GM21526 (cell line): ENCODE data around the gene ZNF527.
A peak's percentile ranks its signal among the peaks of the same experiment; 100 is the strongest.
"Not testable (repeated sequence)": the region's sequence is repeated elsewhere in the genome, so short reads cannot be mapped to it uniquely, and the experiment has no call there.

Experiments used
- ATAC-seq: cut with Tn5 transposase; IDR thresholded peaks from one replicate; pipeline ENCODE4 v1.9.1; 2021; ENCODE audit warnings: moderate library complexity; ENCODE audit not compliant: unreplicated experiment, low FRiP score

The ZNF527 gene

DNA sequence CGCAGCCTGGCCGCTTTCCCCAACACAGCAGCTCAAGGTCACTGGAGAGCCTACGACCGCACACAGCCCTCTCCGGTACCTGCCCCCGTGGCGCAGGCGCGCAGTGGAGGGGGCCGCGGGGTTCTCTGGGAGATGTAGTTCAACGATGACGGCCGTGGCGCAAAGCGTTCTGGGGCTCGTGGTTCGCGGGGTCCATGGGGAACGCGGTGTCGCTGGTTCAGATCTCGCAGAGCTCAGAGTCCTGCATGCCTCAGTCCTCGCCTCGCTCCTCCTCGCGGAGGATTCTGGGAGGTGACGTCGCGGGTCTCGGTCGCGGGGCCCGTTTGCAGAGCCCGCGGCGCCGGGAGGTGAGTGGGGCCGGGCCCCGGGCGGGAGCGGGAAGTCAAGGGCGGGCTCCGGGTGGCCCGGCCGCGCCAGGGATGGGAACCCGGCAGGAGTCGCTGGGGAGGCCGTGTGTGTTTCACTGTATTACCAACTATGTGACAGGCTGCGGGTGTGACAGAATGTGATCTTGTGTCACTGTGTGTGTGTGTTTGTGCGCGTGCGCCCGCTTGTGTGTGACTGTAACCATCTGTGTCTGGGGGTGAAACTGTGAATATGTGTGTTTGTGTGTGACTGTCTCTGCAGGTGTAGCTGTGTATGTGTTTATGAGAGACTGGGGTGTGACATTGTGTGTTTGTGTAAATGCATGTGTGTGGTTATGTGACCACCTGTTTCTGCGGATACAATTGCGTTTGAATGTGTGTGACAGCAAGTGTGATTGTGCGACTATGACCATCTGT is at the start of gene ZNF527:
Gene ZNF527, plus strand, starts transcription at position 220 of the 782 bp plus-strand sequence. CDS start 3,100 bp downstream, outside the sequence.
- ATAC-seq: peak; percentile 94

DNA sequence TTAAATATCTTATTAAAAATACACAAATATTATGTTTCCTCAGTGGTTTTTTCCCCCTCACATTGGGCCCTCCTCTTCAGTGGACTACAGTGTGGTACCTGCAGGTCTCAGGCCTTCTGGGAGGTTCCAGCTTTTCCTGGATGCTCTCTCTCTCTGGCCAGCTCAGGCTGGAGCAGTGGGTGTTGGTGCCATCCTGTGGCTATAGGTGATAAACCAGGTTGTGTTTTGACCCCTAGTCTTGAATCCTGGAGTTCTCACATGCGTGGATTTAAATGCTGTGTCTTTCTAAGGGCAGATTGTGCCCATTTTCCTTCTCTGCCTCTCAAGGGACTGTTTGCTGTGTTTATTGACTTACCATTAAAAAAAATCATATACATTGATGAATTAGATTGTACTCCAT is 41.2 kb upstream of the ZNF527 start:
- ATAC-seq: no peak

DNA sequence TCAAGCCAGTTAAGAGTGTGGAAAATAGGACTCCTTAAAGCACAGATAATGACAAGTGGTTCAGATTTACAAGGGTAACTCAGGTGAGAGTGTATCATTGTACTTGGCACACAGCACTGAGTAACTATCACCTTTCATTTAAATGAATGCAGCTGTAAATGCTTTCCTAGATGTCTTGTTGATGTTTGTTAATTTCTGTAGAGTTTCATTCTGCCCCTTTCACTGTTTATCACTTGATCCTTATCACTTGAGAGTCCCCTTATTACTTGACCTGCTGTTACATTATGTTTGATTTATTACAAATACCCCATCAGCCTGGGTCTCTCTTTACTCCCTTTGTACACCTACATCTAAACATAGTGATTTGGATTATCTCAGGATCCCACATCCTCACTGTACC is 38.1 kb upstream of the ZNF527 start:
- ATAC-seq: no peak

DNA sequence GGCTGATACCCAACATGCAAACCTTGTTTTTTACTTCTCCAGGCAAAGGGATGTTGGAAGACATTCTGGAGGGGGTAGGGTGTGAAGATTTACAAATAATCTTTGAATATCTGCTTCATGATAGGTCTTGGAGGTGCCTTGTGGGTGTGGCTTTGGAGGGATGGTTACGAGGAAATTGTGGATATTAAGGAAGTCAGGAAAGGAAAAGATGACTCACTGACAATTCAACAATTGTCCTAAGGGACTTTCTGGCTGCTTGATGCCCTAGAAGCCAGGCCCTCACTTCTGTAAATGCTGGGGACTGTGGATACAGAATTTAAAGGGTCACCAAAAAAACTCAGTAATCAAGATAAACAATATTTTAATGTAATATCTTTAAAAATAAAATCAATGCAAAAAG is 37.4 kb upstream of the ZNF527 start:
- no peak for ATAC-seq

DNA sequence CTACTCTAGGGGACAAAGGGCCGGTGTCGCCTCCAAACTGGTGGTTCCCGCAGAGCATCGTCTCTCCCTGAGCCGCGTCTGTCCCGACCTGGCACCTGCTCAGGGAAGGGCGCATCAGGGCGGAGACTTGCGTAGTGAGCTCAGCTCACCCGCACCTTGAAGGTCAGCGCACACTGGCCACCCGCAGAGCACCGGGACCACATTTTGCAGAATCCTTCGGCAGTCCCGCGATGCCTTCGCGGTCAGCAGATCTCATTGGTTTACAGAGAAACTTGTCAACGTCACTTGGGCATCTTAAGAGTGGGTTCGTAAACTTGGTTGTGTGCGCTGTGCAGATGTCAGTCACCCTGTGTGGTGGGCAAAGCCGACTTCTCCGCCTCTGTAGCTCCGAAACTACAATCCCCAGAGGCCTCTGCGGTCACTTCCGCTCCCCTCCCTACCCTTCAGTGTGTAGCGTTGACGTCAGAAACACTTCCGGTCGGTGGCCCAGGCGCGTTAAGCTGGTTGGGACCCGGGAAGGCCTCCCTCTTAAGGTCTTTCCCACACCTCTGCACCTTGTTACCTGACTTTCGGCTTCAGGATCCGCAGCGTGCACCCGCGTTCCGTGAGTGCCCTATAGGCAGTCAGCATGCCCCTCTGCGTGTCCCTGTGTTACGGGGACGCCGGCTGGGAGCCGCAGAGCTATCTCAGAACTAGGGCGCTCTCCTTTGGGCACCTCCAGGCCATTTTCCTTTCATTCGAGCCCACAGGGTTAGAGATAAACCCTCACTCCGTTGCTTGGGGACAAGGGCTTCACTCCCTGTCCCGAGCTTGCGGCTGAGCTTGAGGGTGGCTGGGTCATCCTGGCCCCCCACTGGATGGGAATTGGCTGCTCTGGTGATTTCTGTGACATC is 36.5 kb upstream of the ZNF527 start:
- peak; percentile 79 for ATAC-seq

DNA sequence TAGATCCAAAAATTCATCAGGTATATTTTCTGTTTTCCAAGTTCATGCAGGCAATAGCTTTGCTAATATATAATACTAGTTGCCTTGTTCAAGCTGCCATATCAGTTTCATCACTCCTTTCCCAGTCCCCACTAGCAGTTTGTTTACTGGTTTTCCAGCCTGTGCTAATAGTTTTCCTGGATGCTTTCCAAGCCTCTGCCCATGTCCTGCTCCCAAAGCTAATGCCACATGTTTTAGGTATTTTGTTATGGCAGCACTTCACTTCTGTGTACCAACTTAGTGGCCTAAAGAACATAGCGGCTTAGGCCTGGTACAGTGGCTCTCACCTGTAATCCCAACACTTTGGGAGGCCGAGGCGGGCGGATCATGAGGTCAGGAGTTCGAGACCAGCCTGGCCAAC is 28.1 kb upstream of the ZNF527 start:
- ATAC-seq: no peak

DNA sequence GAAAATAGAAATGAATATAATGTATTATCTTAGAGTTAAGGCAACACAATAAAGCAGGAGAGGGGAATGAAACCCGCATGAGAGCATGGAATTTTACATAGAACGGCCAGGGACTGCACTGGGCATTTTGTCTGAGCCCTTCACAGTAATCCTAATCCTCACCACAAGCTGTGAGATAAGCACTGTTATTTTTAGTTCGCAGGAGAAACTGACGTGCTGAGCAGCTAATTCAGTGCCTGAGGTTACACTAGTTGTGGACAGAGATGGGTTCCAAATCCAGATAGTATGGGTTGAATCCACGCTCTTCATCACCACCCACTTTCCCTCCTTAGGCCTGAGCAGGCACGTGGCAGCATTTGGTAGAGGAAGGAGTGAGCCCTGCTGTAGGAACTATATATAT is 24.8 kb upstream of the ZNF527 start:
- ATAC-seq: no peak

DNA sequence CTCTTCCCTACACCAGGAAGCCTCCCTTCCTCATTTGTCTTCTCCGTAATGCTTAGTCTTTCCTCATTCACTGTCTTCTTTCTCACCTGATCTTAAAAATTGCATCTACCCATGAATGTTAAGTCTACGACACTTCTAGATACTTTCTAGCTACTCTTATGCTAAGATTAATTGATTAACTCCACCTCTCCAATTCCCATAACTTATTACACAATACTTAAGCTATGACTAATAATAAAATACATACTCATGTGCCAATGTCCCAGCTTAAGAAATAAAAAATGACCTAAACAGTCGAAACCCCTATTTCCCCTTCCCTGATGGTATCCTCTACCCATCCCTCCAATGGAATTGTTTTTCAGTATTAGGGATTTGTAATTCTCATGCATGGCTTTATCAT is 22.8 kb upstream of the ZNF527 start:
- no peak for ATAC-seq

DNA sequence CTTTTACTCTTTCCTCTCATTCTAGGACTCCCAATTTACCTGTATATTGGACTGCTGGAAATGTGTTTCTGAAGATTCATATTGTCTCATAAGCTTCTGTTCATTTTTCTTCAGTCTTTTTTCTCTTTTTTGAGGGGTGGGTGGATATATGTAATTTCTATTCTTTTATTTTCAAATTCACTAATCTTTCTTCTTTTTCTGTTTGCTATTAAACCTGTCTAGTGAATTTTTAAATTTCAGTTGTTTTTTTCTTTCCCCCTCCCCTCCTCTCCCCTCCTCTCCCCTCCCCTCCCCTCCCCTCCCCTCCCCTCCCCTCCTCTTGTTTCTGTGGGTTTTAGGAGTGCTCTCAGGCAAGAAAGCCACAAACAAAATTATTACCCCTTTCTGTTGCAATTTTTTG is 16.9 kb upstream of the ZNF527 start:
- no peak for ATAC-seq

DNA sequence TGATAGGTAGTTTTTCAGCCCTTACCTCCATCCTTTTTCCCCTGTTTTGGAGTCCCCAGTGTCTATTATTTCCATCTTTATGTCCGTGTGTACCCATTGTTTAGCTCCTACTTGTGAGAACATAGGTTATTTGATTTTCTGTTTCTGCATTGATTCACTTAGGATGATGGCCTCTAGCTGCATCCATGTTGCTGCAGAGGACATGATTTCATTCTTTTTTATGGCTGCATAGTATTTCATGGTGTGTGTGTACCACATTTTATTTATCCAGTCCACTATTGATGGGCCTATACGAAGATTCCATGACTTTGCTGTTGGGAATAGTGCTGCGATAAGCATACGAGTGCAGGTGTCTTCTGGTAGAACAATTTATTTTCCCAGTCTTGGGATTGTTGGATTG is 15.0 kb upstream of the ZNF527 start:
- no peak for ATAC-seq

DNA sequence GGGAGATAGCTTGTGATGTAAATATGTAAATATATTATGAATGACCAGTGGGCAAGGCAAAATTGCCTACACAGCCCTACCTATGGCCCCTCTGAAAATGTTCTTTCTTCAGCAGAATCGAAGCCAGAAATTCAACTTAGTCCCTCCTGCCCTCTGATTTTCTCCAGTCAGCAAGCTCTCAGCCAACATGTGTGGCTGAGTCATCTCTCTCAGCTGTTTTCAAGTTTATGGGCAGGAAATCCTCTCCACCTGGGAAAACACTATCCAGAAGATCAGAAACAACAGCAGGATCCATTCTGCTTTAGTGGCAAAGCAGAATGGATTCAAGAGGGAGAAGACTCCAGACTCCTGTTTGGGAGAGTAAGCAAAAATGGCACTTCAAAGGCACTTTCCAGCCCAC is 8.9 kb upstream of the ZNF527 start:
- ATAC-seq: no peak

DNA sequence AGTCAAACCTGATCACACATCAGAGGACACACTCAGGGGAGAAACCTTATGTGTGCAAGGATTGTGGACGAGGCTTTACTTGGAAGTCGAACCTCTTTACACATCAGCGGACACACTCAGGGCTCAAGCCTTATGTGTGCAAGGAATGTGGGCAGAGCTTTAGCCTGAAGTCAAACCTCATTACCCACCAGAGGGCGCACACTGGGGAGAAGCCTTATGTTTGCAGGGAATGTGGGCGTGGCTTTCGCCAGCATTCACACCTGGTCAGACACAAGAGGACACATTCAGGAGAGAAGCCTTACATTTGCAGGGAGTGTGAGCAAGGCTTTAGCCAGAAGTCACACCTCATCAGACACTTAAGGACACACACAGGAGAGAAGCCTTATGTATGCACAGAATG is 8.2 kb upstream of the ZNF527 start:
- no peak for ATAC-seq

DNA sequence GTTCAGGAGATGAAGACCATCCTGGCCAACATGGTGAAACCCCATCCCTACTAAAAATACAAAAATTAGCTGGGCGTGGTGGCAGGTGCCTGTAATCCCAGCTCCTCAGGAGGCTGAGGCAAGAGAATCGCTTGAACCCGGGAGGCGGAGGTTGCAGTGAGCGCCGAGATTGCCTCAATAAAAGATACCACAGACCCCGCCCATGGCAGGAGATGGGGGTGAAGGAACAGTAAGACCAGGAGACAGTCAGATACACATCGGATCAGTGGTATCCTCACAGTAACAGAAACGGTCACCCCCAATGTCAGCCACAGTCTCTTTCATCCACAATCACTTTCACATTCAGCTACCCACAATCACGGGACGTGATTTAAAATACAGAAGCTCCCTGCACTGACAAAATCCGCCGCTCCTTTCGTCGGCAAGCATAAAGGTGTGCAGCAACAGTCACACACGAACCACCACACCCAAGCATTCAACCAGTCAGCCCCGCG is 466 bp upstream of the ZNF527 start:
- peak; percentile 27 for ATAC-seq

DNA sequence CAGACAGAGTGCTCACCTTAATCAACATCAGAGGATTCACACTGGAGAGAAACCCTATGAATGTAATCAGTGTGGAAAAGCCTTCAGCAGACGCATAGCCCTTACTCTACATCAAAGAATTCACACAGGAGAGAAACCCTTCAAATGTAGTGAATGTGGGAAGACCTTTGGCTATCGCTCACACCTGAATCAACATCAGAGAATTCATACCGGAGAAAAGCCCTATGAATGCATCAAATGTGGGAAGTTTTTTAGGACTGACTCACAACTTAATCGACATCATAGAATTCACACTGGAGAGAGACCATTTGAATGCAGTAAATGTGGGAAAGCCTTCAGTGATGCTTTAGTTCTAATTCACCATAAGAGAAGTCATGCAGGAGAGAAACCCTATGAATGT is 18.3 kb downstream of the ZNF527 start:
- no peak for ATAC-seq

DNA sequence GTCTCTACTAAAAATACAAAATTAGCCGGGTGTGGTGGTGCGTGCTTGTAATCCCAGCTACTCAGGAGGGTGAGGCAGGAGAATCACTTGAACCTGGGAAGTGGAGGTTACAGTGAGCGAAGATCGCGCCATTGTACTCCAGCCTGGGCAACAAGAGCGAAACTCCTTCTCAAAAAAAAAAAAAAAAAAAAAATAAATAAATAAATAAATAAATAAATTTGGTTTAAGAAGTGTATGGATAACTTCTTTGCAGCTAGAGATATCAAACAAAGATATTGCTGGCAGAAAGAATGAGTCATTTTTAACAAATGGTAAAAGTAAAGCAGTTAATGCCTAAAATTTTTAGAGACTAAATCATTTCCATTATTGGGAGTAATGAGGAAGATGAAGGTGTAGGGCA is 20.5 kb downstream of the ZNF527 start:
- ATAC-seq: not testable (repeated sequence)

DNA sequence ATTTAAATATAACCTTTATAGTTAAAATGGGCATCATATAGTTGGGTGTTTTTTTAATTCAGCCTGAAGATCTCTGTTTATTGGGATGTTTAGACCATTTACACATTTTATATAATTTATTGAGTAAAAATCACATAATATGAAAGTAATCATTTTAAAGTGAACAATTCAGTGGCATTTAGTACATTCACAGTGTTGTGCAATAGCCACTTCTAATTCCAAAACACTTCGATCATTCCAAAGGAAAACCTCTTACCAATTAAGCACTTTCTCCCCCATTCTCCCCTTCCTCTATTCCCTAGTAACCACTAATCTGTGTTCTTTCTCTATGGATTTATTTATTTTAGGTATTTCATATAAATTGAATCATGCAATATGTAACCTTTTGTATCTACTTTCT is 30.2 kb downstream of the ZNF527 start:
- no peak for ATAC-seq

DNA sequence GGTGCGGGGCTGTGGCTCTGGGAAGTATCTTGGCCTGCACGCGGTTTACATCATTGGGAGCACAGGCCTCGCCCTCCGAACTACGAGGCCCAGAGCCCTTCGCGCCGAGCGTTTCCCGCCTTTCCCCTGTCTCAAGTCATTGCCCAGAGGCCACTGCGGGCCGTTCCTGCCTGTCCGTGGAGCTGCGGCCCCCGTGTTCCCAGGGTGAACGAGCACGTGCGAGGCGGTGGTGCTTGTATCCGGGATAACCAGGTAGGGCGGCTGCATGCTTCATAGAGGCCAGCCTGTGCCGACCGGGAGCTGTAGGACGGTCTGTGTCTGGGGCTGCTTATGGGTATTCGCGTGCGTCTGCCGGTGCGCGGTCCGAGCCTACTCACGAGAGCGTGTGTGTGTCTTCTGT is 32.5 kb downstream of the ZNF527 start:
- no peak for ATAC-seq

DNA sequence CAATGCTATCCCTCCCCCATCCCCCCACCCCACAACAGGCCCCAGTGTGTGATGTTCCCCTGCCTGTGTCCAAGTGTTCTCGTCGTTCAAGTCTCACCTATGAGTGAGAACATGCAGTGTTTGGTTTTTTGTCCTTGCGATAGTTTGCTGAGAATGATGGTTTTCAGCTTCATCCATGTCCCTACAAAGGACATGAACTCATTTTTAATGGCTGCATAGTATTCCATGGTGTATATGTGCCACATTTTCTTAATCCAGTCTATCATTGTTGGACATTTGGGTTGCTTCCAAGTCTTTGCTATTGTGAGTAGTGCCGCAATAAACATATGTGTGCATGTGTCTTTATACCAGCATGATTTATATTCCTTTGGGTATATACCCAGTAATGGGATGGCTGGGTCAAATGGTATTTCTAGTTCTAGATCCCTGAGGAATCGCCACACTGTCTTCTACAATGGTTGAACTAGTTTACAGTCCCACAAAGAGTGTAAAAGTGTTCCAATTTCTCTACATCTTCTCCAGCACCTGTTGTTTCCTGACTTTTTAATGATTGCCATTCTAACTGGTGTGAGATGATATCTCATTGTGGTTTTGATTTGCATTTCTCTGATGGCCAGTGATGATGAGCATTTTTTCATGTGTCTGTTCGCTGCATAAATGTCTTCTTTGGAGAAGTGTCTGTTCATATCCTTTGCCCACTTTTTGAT is 35.4 kb downstream of the ZNF527 start:
- not testable (repeated sequence) for ATAC-seq

DNA sequence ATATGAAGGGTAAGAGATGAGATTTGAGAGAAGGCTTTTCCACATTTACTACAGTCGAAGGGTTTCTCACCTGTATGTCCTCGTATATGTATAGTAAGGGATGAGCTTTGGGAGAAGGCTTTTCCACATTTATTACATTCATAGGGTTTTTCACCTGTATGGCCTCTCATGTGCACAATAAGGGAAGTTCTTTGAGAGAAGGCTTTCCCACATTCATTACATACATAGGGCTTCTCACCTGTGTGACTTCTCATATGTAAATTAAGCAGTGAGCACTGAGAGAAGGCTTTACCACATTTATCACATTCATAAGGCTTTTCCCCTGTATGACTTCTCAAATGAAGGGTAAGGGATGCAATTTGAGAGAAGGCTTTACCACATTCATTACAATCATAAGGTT is 41.8 kb downstream of the ZNF527 start:
- ATAC-seq: no peak

DNA sequence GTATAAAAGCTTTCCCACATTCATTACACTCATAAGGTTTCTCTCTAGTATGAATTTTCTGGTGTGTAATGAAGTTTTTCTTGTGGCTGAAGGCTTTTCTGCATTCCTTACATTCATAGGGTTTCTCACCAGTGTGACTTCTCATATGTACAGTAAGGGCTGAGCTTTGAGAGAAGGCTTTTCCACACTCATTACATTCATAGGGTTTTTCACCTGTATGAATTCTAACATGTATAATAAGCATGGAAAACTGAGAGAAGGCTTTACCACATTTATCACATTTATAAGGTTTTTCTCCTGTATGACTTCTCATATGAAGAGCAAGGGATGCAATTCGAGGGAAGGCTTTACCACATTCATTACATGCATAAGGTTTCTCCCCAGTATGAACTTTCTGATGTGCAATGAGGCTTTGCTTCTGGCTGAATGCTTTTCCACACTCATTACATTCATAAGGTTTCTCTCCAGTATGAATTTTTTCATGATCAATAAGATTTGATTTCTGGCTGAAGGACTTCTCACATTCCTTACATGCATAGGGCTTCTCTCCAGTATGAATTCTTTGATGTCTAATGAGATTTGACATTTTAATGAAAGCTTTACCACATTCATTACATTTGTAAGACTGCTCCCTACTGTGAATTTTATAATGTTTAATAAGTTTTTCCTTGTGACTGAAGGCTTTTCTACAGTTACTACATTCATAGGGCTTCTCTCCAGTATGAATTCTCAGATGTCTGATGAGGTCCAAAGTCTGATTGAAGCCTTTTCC is 42.6 kb downstream of the ZNF527 start:
- no peak for ATAC-seq
